Gastroesophageal sphincter (tissue), 4 donors: Measurements from ENCODE around the gene ANO2. TPM values are rescaled to one million over a fixed set of nuclear protein-coding genes. Genes with fewer than 3 reads are reported as not detected.
"Not testable (repeated sequence)": the region's sequence is repeated elsewhere in the genome, so short reads cannot be mapped to it uniquely, and the experiment has no call there.

ENCODE experiments used
- ATAC-seq: fragments of 150-250 bp; one replicate; pipeline ENCODE4 v1.9.1; 2016; ENCODE audit warnings: mild to moderate bottlenecking, moderate library complexity
- H3K27ac ChIP-seq, 4 donors: fragments of 200-600 bp; sonication (generic) in 3 of 4; 1 replicate in 3 of 4; 2 replicates in 1 of 4; pipeline ENCODE4 v1.5.1; 2016 to 2019
- H3K27me3 ChIP-seq: fragments of 200-600 bp; sonication (generic); one replicate; pipeline ENCODE4 v1.5.1; 2019
- H3K36me3 ChIP-seq, 2 donors: fragments of 200-600 bp; sonication (generic); one replicate each; pipeline ENCODE4 v1.5.1; 2019; ENCODE audit warnings: control low read depth in 1 of 2
- H3K4me1 ChIP-seq, 3 donors: fragments of 200-600 bp; sonication (generic); 1 replicate in 2 of 3; 2 replicates in 1 of 3; pipeline ENCODE4 v1.5.1; 2016 to 2019; ENCODE audit warnings: control low read depth in 2 of 3
- H3K4me3 ChIP-seq, 2 donors: fragments of 200-600 bp; sonication (generic); one replicate each; pipeline ENCODE4 v1.5.1; 2019; ENCODE audit warnings: mild to moderate bottlenecking in 1 of 2, moderate library complexity in 1 of 2
- H3K9me3 ChIP-seq, 3 donors: fragments of 200-600 bp; sonication (generic); one replicate each; pipeline ENCODE4 v1.5.1; 2017 to 2019; ENCODE audit warnings: control low read depth in 2 of 3
- EP300 ChIP-seq: sonication (generic); formaldehyde crosslinking; IDR thresholded peaks from one replicate; pipeline ENCODE4 v1.6.1; 2017; ENCODE audit warnings: antibody characterized with exemption, mild to moderate bottlenecking
- POLR2A ChIP-seq, 2 donors: fragments of 450-650 bp; IDR thresholded peaks; one replicate each; pipeline ENCODE4 v1.6.1; 2017; ENCODE audit warnings: antibody characterized with exemption in 2 of 2, mild to moderate bottlenecking in 2 of 2, moderate library complexity in 1 of 2
- POLR2AphosphoS5 ChIP-seq: sonication (generic); formaldehyde crosslinking; IDR thresholded peaks from one replicate; pipeline ENCODE4 v1.6.1; 2017; ENCODE audit warnings: antibody characterized with exemption
- WGBS, 2 donors: methylation state at CpG; one replicate each; pipeline ENCODE4 v1.1.5; 2018; ENCODE audit warnings: low coverage in 1 of 2; 5-methylcytosine and 5-hydroxymethylcytosine counted together
- total RNA-seq, 4 donors: library from RNA; depleted of rRNA; stranded (reverse); fragments of >200 nt; gene quantifications; one replicate each; pipeline ENCODE4 v1.1.0, GENCODE V29; 2016
- TF ChIP-seq, protein P1 (sequence below), 4 experiments: fragments of 200-600 bp in 2 of 4; fragments of 450-650 bp in 2 of 4; sonication (generic) in 1 of 4; IDR thresholded peaks; one replicate each; pipeline ENCODE4 v1.5.1; 2017 to 2019; ENCODE audit warnings: antibody characterized with exemption in 4 of 4, mild to moderate bottlenecking in 2 of 4, moderate library complexity in 2 of 4

Gene ANO2
- total RNA-seq, 4 donors from 2014 or later = 3.1 to 10.9 (median 6.7) TPM

DNA sequence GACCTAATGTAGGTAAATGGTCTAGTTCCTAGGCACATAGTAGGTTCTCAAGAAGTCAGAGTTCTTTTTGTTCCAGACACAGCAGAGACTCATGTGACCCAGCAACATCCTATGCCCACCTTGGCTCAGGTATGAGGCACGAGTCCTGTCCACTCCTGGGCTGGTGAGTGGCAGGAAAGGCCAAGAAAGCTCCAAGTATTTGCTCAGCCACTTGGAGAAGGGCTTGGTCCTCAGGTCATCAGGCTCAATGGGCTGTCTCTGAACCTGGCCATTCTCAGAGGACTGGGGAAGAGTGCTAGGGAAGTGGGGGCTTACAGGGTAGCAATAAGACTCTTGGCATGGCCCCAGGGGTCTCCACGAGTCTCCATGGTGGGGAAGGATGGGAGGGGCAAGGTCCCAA lies 260.1 kb downstream of the ANO2 start:
- no peak for ATAC-seq

DNA sequence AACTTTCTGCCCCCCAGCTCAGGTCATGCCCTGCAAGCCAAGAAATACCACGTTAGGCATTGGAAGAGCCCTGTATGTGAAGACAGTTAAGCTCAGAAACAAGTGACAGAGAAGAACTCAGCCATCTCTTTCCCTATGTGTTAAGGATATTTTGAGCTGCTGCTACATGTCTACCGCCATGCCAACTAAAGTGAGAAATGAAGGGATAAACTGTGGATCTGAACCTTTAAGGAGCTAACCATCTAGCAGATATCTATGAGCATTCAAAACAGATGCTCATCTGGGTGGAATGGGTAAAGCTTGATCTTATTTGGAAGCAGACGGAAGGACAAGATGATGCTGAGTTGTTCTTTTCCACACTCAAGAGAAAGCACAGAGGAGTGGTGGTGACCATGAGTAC lies 262.5 kb downstream of the ANO2 start:
- Histone ChIP-seq H3K9me3 (no peaks in the 10 kb centered on the region), H3K4me1 (no peaks in the 10 kb centered on the region), H3K27ac (no peak overlapping the region), H3K27me3 (no peaks in the 10 kb centered on the region), H3K36me3 (no peaks in the 10 kb centered on the region), H3K4me3 (no peak overlapping the region)
- WGBS, 2 donors = 72 to 93% methylated on average over 2 to 3 of the region's 3 CpGs
- no peak for TF ChIP-seq EP300
- no peak for ATAC-seq

More for the DNA sequence above, 260.1 kb downstream of the ANO2 start:
- H3K36me3 ChIP-seq = no peaks in the 10 kb centered on the region
- H3K27ac ChIP-seq = no peak overlapping the region
- TF ChIP-seq POLR2A (IDR thresholded peaks at IDR 0.05) (no peak), POLR2AphosphoS5 (no peak), EP300 (no peak)
- TF ChIP-seq, protein P1, sequence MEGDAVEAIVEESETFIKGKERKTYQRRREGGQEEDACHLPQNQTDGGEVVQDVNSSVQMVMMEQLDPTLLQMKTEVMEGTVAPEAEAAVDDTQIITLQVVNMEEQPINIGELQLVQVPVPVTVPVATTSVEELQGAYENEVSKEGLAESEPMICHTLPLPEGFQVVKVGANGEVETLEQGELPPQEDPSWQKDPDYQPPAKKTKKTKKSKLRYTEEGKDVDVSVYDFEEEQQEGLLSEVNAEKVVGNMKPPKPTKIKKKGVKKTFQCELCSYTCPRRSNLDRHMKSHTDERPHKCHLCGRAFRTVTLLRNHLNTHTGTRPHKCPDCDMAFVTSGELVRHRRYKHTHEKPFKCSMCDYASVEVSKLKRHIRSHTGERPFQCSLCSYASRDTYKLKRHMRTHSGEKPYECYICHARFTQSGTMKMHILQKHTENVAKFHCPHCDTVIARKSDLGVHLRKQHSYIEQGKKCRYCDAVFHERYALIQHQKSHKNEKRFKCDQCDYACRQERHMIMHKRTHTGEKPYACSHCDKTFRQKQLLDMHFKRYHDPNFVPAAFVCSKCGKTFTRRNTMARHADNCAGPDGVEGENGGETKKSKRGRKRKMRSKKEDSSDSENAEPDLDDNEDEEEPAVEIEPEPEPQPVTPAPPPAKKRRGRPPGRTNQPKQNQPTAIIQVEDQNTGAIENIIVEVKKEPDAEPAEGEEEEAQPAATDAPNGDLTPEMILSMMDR (IDR thresholded peaks at IDR 0.05) = no peak
- H3K9me3 ChIP-seq = no peaks in the 10 kb centered on the region
- WGBS, 2 donors = no CpG with 5 or more reads among the region's 2 CpGs
- no peak overlapping the region for H3K4me3 ChIP-seq
- peaks cover 5% of the 10 kb centered on the region for H3K27me3 ChIP-seq
- H3K4me1 ChIP-seq = no peaks in the 10 kb centered on the region

DNA sequence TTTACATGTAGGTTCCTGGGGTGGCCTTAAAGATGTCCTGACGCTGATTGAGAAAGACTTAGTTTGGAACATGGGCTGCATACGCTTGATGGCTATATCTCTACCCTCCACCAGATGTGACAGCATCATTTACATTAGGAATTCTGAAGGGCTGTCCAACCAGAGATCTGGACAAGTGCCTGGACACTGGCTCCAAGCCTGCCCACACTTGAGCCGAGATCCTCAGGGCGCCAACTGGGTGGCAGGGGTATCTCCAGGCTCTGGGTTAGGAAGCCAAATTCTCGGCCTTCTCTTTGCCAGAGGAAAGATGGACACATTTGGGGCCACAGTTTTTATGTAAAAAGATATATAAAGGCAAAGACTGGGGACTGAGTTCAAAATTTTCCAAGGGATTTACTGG lies 266.9 kb downstream of the ANO2 start:
- no peak overlapping the region for H3K4me3 ChIP-seq
- no peak overlapping the region for H3K27ac ChIP-seq
- 82 to 83% methylated on average over 2 to 3 of the region's 5 CpGs for WGBS, 2 donors
- no peaks in the 10 kb centered on the region for H3K4me1 ChIP-seq
- peaks cover 10% of the 10 kb centered on the region for H3K27me3 ChIP-seq
- TF ChIP-seq POLR2AphosphoS5 (no peak), EP300 (no peak), POLR2A (IDR thresholded peaks at IDR 0.05) (no peak)
- TF ChIP-seq, protein P1 (IDR thresholded peaks at IDR 0.05) = no peak
- no peak for ATAC-seq
- no peaks in the 10 kb centered on the region for H3K36me3 ChIP-seq
- no peaks in the 10 kb centered on the region for H3K9me3 ChIP-seq

DNA sequence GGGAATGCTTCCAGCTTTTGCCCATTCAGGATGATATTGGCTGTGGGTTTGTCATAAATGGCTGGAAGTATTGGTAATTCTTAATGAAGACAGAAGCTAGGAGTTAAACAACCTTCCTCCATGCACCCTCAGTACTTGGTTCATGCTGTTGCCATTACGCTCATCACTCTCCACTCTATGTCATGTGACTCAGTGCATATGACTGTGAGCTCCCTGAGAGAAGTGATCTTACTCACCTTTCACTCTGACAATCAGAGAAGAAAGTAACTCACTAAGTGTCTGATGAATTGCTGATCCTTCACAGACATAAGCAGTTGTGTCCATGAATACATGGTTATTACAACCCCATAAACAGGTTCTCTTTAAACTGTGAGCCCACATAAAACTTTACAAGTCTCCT lies 275.4 kb downstream of the ANO2 start:
- 90% methylated on average over 1 of the region's 1 CpG; no CpG with 5 or more reads in 1 of the 2 donors for WGBS, 2 donors
- ATAC-seq, H3K9me3 ChIP-seq, H3K4me3 ChIP-seq, H3K27me3 ChIP-seq, H3K4me1 ChIP-seq, H3K36me3 ChIP-seq, H3K27ac ChIP-seq: not testable (repeated sequence)

DNA sequence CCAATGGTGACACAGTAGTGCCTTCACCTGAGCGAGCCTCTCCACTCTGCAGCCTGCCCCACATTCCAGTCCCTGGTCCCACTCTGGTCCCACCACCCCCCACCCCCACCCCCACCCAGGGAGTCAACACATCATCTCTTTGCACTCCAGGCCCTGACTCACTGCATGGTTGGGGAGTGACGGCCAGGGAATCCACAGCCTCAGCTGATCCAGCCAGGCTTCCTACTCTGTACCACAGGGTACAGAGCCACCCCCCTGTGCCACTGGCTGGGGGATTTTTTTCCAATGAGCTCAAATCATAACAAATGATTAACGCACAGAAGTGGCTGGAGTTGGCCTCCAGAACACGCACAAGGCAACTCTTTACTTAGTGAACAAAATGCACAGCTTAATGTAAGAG lies 279.4 kb downstream of the ANO2 start:
- ATAC-seq = no peak
- 100% methylated on average over 2 of the region's 4 CpGs; no CpG with 5 or more reads in 1 of the 2 donors for WGBS, 2 donors
- TF ChIP-seq, protein P1 (IDR thresholded peaks at IDR 0.05) = no peak

DNA sequence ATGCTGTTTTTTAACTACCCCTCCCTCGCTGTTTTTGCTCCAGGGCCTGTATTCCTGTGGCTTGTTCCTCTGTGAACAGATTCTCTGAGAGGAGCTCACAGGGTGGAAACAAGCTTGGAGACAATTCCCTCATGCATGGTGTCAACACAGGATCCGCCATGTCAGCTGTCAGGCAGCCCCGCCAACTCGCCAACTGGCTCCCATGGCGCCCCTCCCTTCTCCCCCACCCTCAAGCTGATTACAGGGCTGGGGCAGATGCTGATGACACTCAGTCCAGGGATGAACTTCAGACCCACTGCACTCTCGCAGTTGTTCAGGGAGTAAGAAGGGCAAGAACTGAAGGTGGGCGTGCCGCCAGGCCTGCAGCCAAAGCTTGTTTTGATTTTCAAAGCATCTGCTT lies 283.2 kb downstream of the ANO2 start:
- 100% methylated on average over 1 of the region's 8 CpGs for WGBS, 2 donors
- H3K4me1 ChIP-seq = no peaks in the 10 kb centered on the region
- no peak overlapping the region for H3K27ac ChIP-seq
- H3K27me3 ChIP-seq = no peaks in the 10 kb centered on the region
- no peak overlapping the region for H3K4me3 ChIP-seq
- no peaks in the 10 kb centered on the region for H3K36me3 ChIP-seq
- TF ChIP-seq POLR2AphosphoS5 (no peak), POLR2A (IDR thresholded peaks at IDR 0.05) (no peak), EP300 (no peak)
- TF ChIP-seq, protein P1 (IDR thresholded peaks at IDR 0.05) = no peak
- no peak for ATAC-seq
- H3K9me3 ChIP-seq = no peaks in the 10 kb centered on the region

More for the DNA sequence above, 279.4 kb downstream of the ANO2 start:
- no peak overlapping the region for H3K4me3 ChIP-seq
- no peaks in the 10 kb centered on the region for H3K9me3 ChIP-seq
- H3K27ac ChIP-seq = no peak overlapping the region
- no peaks in the 10 kb centered on the region for H3K36me3 ChIP-seq
- no peaks in the 10 kb centered on the region for H3K27me3 ChIP-seq
- no peaks in the 10 kb centered on the region for H3K4me1 ChIP-seq
